ENCODE data around the gene SLC12A8.

SLC12A8 gene

GRCh38 chr3:125194061-125194848 lies 18.3 kb downstream of the SLC12A8 start:
- no peaks in the 10 kb centered on the region for H3K36me3 ChIP-seq (ENCODE audit: control insufficient read depth in 4 of 4, insufficient read depth in 4 of 4, low read length in 3 of 4)
- no peaks in the 10 kb centered on the region for H3K9me3 ChIP-seq (ENCODE audit: control extremely low read depth in 1 of 5, control insufficient read depth in 4 of 5, insufficient read depth in 2 of 5, low read depth in 1 of 5, low read length in 4 of 5)
- POLR2A ChIA-PET: no interaction called here
- peaks cover 0 to 3% (median 0%) of the 10 kb centered on the region in 5 experiments for H3K27me3 ChIP-seq (replicated peaks in 2 of 5; ENCODE audit: control insufficient read depth in 4 of 5, insufficient read depth in 5 of 5, low read length in 4 of 5)
- H3K27ac ChIP-seq (ENCODE audit: insufficient read depth in 1 of 2, low read depth in 1 of 2, low read length in 2 of 2, poor library complexity in 1 of 2, severe bottlenecking in 2 of 2): no peak overlapping the region
- no peak overlapping the region for H3K4me3 ChIP-seq (ENCODE audit: control insufficient read depth in 1 of 7, extremely low read depth in 1 of 7, insufficient read depth in 4 of 7, low read depth in 2 of 7, low read length in 6 of 7)
- CTCF ChIA-PET: interaction anchor here (0.9 to 1.1 kb wide), 2 partner anchors 12 to 13 kb away, joined by 3 read pairs; no protein-coding TSS in a partner anchor
- no peak for DNase-seq
- 81% methylated on average over 6 of the region's 7 CpGs for WGBS (ENCODE audit: insufficient coverage)
- H3K4me1 ChIP-seq (ENCODE audit: control extremely low read depth in 1 of 4, control insufficient read depth in 4 of 4, insufficient read depth in 4 of 4, low read length in 3 of 4): peaks cover 0 to 4% (median 0%) of the 10 kb centered on the region in 4 experiments

GRCh38 chr3:125192190-125193035 lies 20.1 kb downstream of the SLC12A8 start:
- 78% methylated on average over 10 of the region's 12 CpGs for WGBS (ENCODE audit: insufficient coverage)
- Histone ChIP-seq H3K27me3 (replicated peaks in 2 of 5; ENCODE audit: control insufficient read depth in 4 of 5, insufficient read depth in 5 of 5, low read length in 4 of 5) (peaks cover 0 to 3% (median 0%) of the 10 kb centered on the region in 5 experiments), H3K36me3 (ENCODE audit: control insufficient read depth in 4 of 4, insufficient read depth in 4 of 4, low read length in 3 of 4) (no peaks in the 10 kb centered on the region), H3K4me1 (ENCODE audit: control extremely low read depth in 1 of 4, control insufficient read depth in 4 of 4, insufficient read depth in 4 of 4, low read length in 3 of 4) (peaks cover 0 to 4% (median 0%) of the 10 kb centered on the region in 4 experiments), H3K4me3 (ENCODE audit: control insufficient read depth in 1 of 7, extremely low read depth in 1 of 7, insufficient read depth in 4 of 7, low read depth in 2 of 7, low read length in 6 of 7) (no peak overlapping the region), H3K9me3 (ENCODE audit: control extremely low read depth in 1 of 5, control insufficient read depth in 4 of 5, insufficient read depth in 2 of 5, low read depth in 1 of 5, low read length in 4 of 5) (no peaks in the 10 kb centered on the region), H3K27ac (ENCODE audit: insufficient read depth in 1 of 2, low read depth in 1 of 2, low read length in 2 of 2, poor library complexity in 1 of 2, severe bottlenecking in 2 of 2) (no peak overlapping the region)
- DNase-seq: no peak
- ChIA-PET POLR2A (no interaction called here), CTCF (interaction anchor here (0.9 to 1.0 kb wide), 2 partner anchors 189 to 211 kb away, joined by 3 read pairs; no protein-coding TSS in a partner anchor)

GRCh38 chr3:125191730-125192129 lies 20.8 kb downstream of the SLC12A8 start:
- POLR2A ChIA-PET: no interaction called here
- no peak overlapping the region for H3K4me3 ChIP-seq (ENCODE audit: control insufficient read depth in 1 of 7, extremely low read depth in 1 of 7, insufficient read depth in 4 of 7, low read depth in 2 of 7, low read length in 6 of 7)
- peaks cover 0 to 3% (median 0%) of the 10 kb centered on the region in 5 experiments for H3K27me3 ChIP-seq (replicated peaks in 2 of 5; ENCODE audit: control insufficient read depth in 4 of 5, insufficient read depth in 5 of 5, low read length in 4 of 5)

GRCh38 chr3:125191256-125191655 lies 21.3 kb downstream of the SLC12A8 start:
- POLR2A ChIA-PET: no interaction called here
- DNase-seq: no peak
- WGBS (ENCODE audit: insufficient coverage): 100% methylated on average over 1 of the region's 4 CpGs
- Histone ChIP-seq H3K4me1 (ENCODE audit: control extremely low read depth in 1 of 4, control insufficient read depth in 4 of 4, insufficient read depth in 4 of 4, low read length in 3 of 4) (peaks cover 0 to 4% (median 0%) of the 10 kb centered on the region in 4 experiments), H3K36me3 (ENCODE audit: control insufficient read depth in 4 of 4, insufficient read depth in 4 of 4, low read length in 3 of 4) (no peaks in the 10 kb centered on the region), H3K27me3 (replicated peaks in 2 of 5; ENCODE audit: control insufficient read depth in 4 of 5, insufficient read depth in 5 of 5, low read length in 4 of 5) (peaks cover 0 to 3% (median 0%) of the 10 kb centered on the region in 5 experiments), H3K9me3 (ENCODE audit: control extremely low read depth in 1 of 5, control insufficient read depth in 4 of 5, insufficient read depth in 2 of 5, low read depth in 1 of 5, low read length in 4 of 5) (no peaks in the 10 kb centered on the region), H3K27ac (ENCODE audit: insufficient read depth in 1 of 2, low read depth in 1 of 2, low read length in 2 of 2, poor library complexity in 1 of 2, severe bottlenecking in 2 of 2) (no peak overlapping the region), H3K4me3 (ENCODE audit: control insufficient read depth in 1 of 7, extremely low read depth in 1 of 7, insufficient read depth in 4 of 7, low read depth in 2 of 7, low read length in 6 of 7) (no peak overlapping the region)
- CTCF ChIA-PET: interaction anchor here (0.9 to 1.9 kb wide), 3 partner anchors 11 to 212 kb away, joined by 3 to 7 read pairs (median 3); no protein-coding TSS in a partner anchor

More at GRCh38 chr3:125191730-125192129, 20.8 kb downstream of the SLC12A8 start:
- Histone ChIP-seq H3K27ac (ENCODE audit: insufficient read depth in 1 of 2, low read depth in 1 of 2, low read length in 2 of 2, poor library complexity in 1 of 2, severe bottlenecking in 2 of 2) (no peak overlapping the region), H3K4me1 (ENCODE audit: control extremely low read depth in 1 of 4, control insufficient read depth in 4 of 4, insufficient read depth in 4 of 4, low read length in 3 of 4) (peaks cover 0 to 4% (median 0%) of the 10 kb centered on the region in 4 experiments), H3K9me3 (ENCODE audit: control extremely low read depth in 1 of 5, control insufficient read depth in 4 of 5, insufficient read depth in 2 of 5, low read depth in 1 of 5, low read length in 4 of 5) (no peaks in the 10 kb centered on the region), H3K36me3 (ENCODE audit: control insufficient read depth in 4 of 4, insufficient read depth in 4 of 4, low read length in 3 of 4) (no peaks in the 10 kb centered on the region)
- no peak for DNase-seq
- CTCF ChIA-PET: interaction anchor here (0.9 to 1.0 kb wide), 2 partner anchors 188 to 212 kb away, joined by 3 read pairs; no protein-coding TSS in a partner anchor
- WGBS (ENCODE audit: insufficient coverage): 73% methylated on average over 7 of the region's 7 CpGs

GRCh38 chr3:125190786-125191185 lies 21.8 kb downstream of the SLC12A8 start:
- Histone ChIP-seq H3K27me3 (replicated peaks in 2 of 5; ENCODE audit: control insufficient read depth in 4 of 5, insufficient read depth in 5 of 5, low read length in 4 of 5) (peaks cover 0 to 3% (median 0%) of the 10 kb centered on the region in 5 experiments), H3K4me1 (ENCODE audit: control extremely low read depth in 1 of 4, control insufficient read depth in 4 of 4, insufficient read depth in 4 of 4, low read length in 3 of 4) (peaks cover 0 to 4% (median 0%) of the 10 kb centered on the region in 4 experiments), H3K27ac (ENCODE audit: insufficient read depth in 1 of 2, low read depth in 1 of 2, low read length in 2 of 2, poor library complexity in 1 of 2, severe bottlenecking in 2 of 2) (no peak overlapping the region), H3K9me3 (ENCODE audit: control extremely low read depth in 1 of 5, control insufficient read depth in 4 of 5, insufficient read depth in 2 of 5, low read depth in 1 of 5, low read length in 4 of 5) (no peaks in the 10 kb centered on the region), H3K4me3 (ENCODE audit: control insufficient read depth in 1 of 7, extremely low read depth in 1 of 7, insufficient read depth in 4 of 7, low read depth in 2 of 7, low read length in 6 of 7) (no peak overlapping the region), H3K36me3 (ENCODE audit: control insufficient read depth in 4 of 4, insufficient read depth in 4 of 4, low read length in 3 of 4) (no peaks in the 10 kb centered on the region)
- 94% methylated on average over 2 of the region's 3 CpGs for WGBS (ENCODE audit: insufficient coverage)
- no peak for DNase-seq
- ChIA-PET POLR2A (no interaction called here), CTCF (interaction anchor here (1.9 kb wide), 1 partner anchor 11 kb away, joined by 7 read pairs; no protein-coding TSS in a partner anchor)

- Histone ChIP-seq H3K27ac (ENCODE audit: insufficient read depth in 1 of 2, low read depth in 1 of 2, low read length in 2 of 2, poor library complexity in 1 of 2, severe bottlenecking in 2 of 2) (no peak overlapping the region), H3K4me3 (ENCODE audit: control insufficient read depth in 1 of 7, extremely low read depth in 1 of 7, insufficient read depth in 4 of 7, low read depth in 2 of 7, low read length in 6 of 7) (no peak overlapping the region), H3K36me3 (ENCODE audit: control insufficient read depth in 4 of 4, insufficient read depth in 4 of 4, low read length in 3 of 4) (no peaks in the 10 kb centered on the region), H3K4me1 (ENCODE audit: control extremely low read depth in 1 of 4, control insufficient read depth in 4 of 4, insufficient read depth in 4 of 4, low read length in 3 of 4) (peaks cover 0 to 4% (median 0%) of the 10 kb centered on the region in 4 experiments), H3K9me3 (ENCODE audit: control extremely low read depth in 1 of 5, control insufficient read depth in 4 of 5, insufficient read depth in 2 of 5, low read depth in 1 of 5, low read length in 4 of 5) (no peaks in the 10 kb centered on the region), H3K27me3 (replicated peaks in 2 of 5; ENCODE audit: control insufficient read depth in 4 of 5, insufficient read depth in 5 of 5, low read length in 4 of 5) (peaks cover 0 to 3% (median 0%) of the 10 kb centered on the region in 5 experiments)
- POLR2A ChIA-PET: interaction anchor here (0.7 kb wide), 1 partner anchor 16 kb away, joined by 4 read pairs; no protein-coding TSS in a partner anchor
- 93% methylated on average over 2 of the region's 7 CpGs for WGBS (ENCODE audit: insufficient coverage)
- no peak for DNase-seq
- CTCF ChIA-PET: interaction anchor here (1.9 kb wide), 1 partner anchor 10 kb away, joined by 7 read pairs; no protein-coding TSS in a partner anchor
These were observed 23.0 kb downstream of the SLC12A8 start for GRCh38 chr3:125189378-125190165.
